ENCODE results near the gene NHLRC1. TPM values are rescaled to one million over a fixed set of nuclear protein-coding genes. Genes with fewer than 3 reads are reported as not detected.

NHLRC1 gene
- polyA plus RNA-seq, 3 donors: 0.75 to 3.1 (median 1.4) TPM

DNA sequence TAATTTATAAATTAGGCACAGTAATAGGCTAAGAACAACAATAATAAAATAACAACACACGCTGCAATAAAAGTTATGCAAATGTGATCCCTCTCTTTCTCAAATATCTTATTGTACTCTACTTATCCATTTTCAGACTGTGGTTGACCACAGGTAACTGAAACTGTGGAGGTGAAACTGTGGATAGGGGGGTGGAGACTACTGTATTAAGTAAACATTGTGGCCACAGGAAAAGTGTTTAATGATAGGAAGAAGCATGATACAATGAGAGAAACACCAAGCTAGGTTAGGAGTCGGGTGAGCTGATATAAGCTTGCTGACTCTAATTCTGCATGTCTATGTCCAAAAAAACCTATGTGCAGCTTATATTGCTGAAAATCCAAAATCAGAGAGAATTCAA lies 23.0 kb downstream of the NHLRC1 start:
- Histone ChIP-seq H2AFZ (ENCODE audit: insufficient read depth, low read depth, low read length, poor library complexity, severe bottlenecking) (no peak overlapping the region), H3K9ac (ENCODE audit: insufficient read depth, low read length, poor library complexity, severe bottlenecking) (no peak overlapping the region), H3K4me2 (replicated peaks; ENCODE audit: extremely low read depth, low read length, poor library complexity, severe bottlenecking) (no peak overlapping the region), H3K27me3 (ENCODE audit: control insufficient read depth in 2 of 2, insufficient read depth in 2 of 2, low read length in 2 of 2) (no peaks in the 10 kb centered on the region), H3K4me3 (replicated peaks in 1 of 3; ENCODE audit: low read depth in 2 of 3, low read length in 3 of 3) (no peak overlapping the region), H3K79me2 (ENCODE audit: insufficient read depth, low read length) (no peaks in the 10 kb centered on the region), H3K9me3 (replicated peaks in 1 of 2; ENCODE audit: control insufficient read depth in 1 of 2, insufficient read depth in 1 of 2, low read length in 2 of 2) (no peaks in the 10 kb centered on the region), H3K27ac (ENCODE audit: low read depth in 1 of 2, low read length in 2 of 2) (no peak overlapping the region), H4K20me1 (ENCODE audit: insufficient read depth, low read length) (no peaks in the 10 kb centered on the region), H3K4me1 (ENCODE audit: control insufficient read depth in 1 of 2, insufficient read depth in 2 of 2, low read length in 2 of 2) (no peaks in the 10 kb centered on the region), H3K36me3 (replicated peaks in 1 of 2; ENCODE audit: control insufficient read depth in 1 of 2, insufficient read depth in 2 of 2, low read length in 2 of 2) (no peaks in the 10 kb centered on the region)
- peaks cover 0 to 3% (median 3%) of the 10 kb centered on the region in 3 donors for H3K27me3 Mint-ChIP-seq (ENCODE audit: low read depth in 3 of 3)
- DNase-seq: no peak
- H3K27ac Mint-ChIP-seq: no peak overlapping the region
- no CpG with 5 or more reads among the region's 2 CpGs for WGBS (ENCODE audit: insufficient coverage)
- no peaks in the 10 kb centered on the region for H3K36me3 Mint-ChIP-seq
- H3K4me1 Mint-ChIP-seq: no peaks in the 10 kb centered on the region
- H3K9me3 Mint-ChIP-seq: peaks cover 0 to 8% (median 1%) of the 10 kb centered on the region in 7 donors
- H3K4me3 Mint-ChIP-seq: no peak overlapping the region
- TF ChIP-seq, protein P1, sequence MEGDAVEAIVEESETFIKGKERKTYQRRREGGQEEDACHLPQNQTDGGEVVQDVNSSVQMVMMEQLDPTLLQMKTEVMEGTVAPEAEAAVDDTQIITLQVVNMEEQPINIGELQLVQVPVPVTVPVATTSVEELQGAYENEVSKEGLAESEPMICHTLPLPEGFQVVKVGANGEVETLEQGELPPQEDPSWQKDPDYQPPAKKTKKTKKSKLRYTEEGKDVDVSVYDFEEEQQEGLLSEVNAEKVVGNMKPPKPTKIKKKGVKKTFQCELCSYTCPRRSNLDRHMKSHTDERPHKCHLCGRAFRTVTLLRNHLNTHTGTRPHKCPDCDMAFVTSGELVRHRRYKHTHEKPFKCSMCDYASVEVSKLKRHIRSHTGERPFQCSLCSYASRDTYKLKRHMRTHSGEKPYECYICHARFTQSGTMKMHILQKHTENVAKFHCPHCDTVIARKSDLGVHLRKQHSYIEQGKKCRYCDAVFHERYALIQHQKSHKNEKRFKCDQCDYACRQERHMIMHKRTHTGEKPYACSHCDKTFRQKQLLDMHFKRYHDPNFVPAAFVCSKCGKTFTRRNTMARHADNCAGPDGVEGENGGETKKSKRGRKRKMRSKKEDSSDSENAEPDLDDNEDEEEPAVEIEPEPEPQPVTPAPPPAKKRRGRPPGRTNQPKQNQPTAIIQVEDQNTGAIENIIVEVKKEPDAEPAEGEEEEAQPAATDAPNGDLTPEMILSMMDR (IDR thresholded peaks at IDR 0.05): no peak
- intact Hi-C loops (cut with micrococcal nuclease): no loop called here

DNA sequence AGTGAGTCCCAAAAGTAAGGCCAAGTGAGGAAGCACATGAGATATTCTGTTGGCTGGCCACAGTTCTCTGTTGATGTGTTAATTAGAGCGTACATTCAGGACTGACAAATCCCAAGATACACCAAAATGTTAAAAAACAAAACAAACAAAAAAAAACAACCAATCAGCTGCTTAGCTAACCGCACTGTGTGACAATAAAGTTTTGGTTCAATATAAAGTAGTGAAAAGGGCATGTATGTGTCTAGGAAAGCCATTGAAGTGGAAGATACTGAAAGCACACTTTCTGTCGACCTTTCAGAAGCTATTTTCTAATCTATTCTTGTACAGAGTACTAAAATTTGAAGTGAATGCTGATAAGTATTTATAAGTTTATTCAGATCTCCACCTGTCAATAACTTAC lies 26.1 kb downstream of the NHLRC1 start:
- Histone ChIP-seq H3K79me2 (ENCODE audit: insufficient read depth, low read length) (no peaks in the 10 kb centered on the region), H4K20me1 (ENCODE audit: insufficient read depth, low read length) (no peaks in the 10 kb centered on the region), H3K4me2 (replicated peaks; ENCODE audit: extremely low read depth, low read length, poor library complexity, severe bottlenecking) (no peak overlapping the region), H3K27me3 (ENCODE audit: control insufficient read depth in 2 of 2, insufficient read depth in 2 of 2, low read length in 2 of 2) (no peaks in the 10 kb centered on the region), H3K4me1 (ENCODE audit: control insufficient read depth in 1 of 2, insufficient read depth in 2 of 2, low read length in 2 of 2) (no peaks in the 10 kb centered on the region), H3K4me3 (replicated peaks in 1 of 3; ENCODE audit: low read depth in 2 of 3, low read length in 3 of 3) (no peak overlapping the region), H3K9me3 (replicated peaks in 1 of 2; ENCODE audit: control insufficient read depth in 1 of 2, insufficient read depth in 1 of 2, low read length in 2 of 2) (no peaks in the 10 kb centered on the region), H3K27ac (ENCODE audit: low read depth in 1 of 2, low read length in 2 of 2) (no peak overlapping the region), H3K9ac (ENCODE audit: insufficient read depth, low read length, poor library complexity, severe bottlenecking) (no peak overlapping the region), H3K36me3 (replicated peaks in 1 of 2; ENCODE audit: control insufficient read depth in 1 of 2, insufficient read depth in 2 of 2, low read length in 2 of 2) (no peaks in the 10 kb centered on the region), H2AFZ (ENCODE audit: insufficient read depth, low read depth, low read length, poor library complexity, severe bottlenecking) (no peak overlapping the region)
- Mint-ChIP-seq H3K27ac (no peak overlapping the region), H3K27me3 (ENCODE audit: low read depth in 3 of 3) (peaks cover 2 to 8% (median 3%) of the 10 kb centered on the region in 3 donors), H3K9me3 (peaks cover 0 to 5% (median 0%) of the 10 kb centered on the region in 7 donors), H3K36me3 (no peaks in the 10 kb centered on the region), H3K4me3 (no peak overlapping the region), H3K4me1 (no peaks in the 10 kb centered on the region)
- intact Hi-C loops (cut with micrococcal nuclease): no loop called here
- DNase-seq: no peak
- no CpG with 5 or more reads among the region's 3 CpGs for WGBS (ENCODE audit: insufficient coverage)
- TF ChIP-seq, protein P1 (IDR thresholded peaks at IDR 0.05): no peak
